K562 (cell line): Measurements from ENCODE around the gene SSTR1. TPM values are rescaled to one million over a fixed set of nuclear protein-coding genes. Genes with fewer than 3 reads are reported as not detected.

Source experiments
- ATAC-seq: fragments of 200-7000 bp; cut with Tn5 transposase; 3 replicates; pipeline ENCODE4 v1.9.1; 2020; ENCODE audit warnings: moderate library complexity
- BruUV-seq: library from RNA; stranded (reverse); fragments of 400-500 nt; replicated peaks from 2 replicates; lab custom pipeline; 2021; lab: Mats Ljungman, UMichigan
- CTCF ChIA-PET: fragments of 300-600 bp; formaldehyde crosslinking; extraction: SDS; loops from one replicate; lab custom pipeline; 2021; ENCODE audit warnings: low intra/inter-chr PET ratio; lab: Yijun Ruan, JAX
- POLR2A ChIA-PET: fragments of 300-600, 350-650 bp; sonication (Branson Sonifier 250); formaldehyde crosslinking; extraction: SDS; loops from one replicate; lab custom pipeline; 2021; ENCODE audit warnings: antibody characterized with exemption, inconsistent platforms; lab: Yijun Ruan, JAX
- DNase-seq, 4 experiments: peaks; one replicate each; pipeline versions ENCODE4 v3.0.0 to v3.0.0-alpha.2; 2011 to 2018; ENCODE audit warnings: low spot score in 3 of 4, mixed read lengths in 3 of 4; ENCODE audit errors: extremely low read depth in 1 of 4
- FAIRE-seq: peaks from 2 replicates; lab custom pipeline; 2011; peaks lifted over from hg19 to GRCh38; lab: Jason Lieb, UNC
- H2AFZ ChIP-seq: 2 replicates; pipeline ENCODE4 v1.6.0; 2011; ENCODE audit warnings: low read depth, low read length, control low read depth, inconsistent platforms
- H3K27ac ChIP-seq: fragments of 200-600 bp; 3 replicates; pipeline ENCODE4 v1.8.0; 2011; ENCODE audit warnings: low read depth, mild to moderate bottlenecking, control low read depth, inconsistent platforms, low read length, moderate library complexity, mixed read lengths; ENCODE audit errors: extremely low read depth
- H3K27me3 ChIP-seq, 2 experiments: fragments of 300-600 bp in 1 of 2; 2 replicates in 1 of 2; 3 replicates in 1 of 2; pipeline versions ENCODE4 v1.6.0 to v1.8.0; 2011; ENCODE audit warnings: inconsistent platforms in 2 of 2, low read length in 2 of 2, mild to moderate bottlenecking in 1 of 2, mixed read lengths in 1 of 2, moderate library complexity in 1 of 2; ENCODE audit not compliant: control insufficient read depth in 2 of 2, insufficient read depth in 2 of 2
- H3K36me3 ChIP-seq: fragments of 300-600 bp; 3 replicates; pipeline ENCODE4 v1.8.0; 2011; ENCODE audit warnings: mild to moderate bottlenecking, low read length, inconsistent platforms; ENCODE audit not compliant: control insufficient read depth, insufficient read depth
- H3K4me1 ChIP-seq, 2 experiments: fragments of 200-600 bp in 1 of 2; replicated peaks in 1 of 2; 2 replicates in 1 of 2; 3 replicates in 1 of 2; pipeline versions ENCODE4 v1.5.1 to v1.8.0; 2011; ENCODE audit warnings: inconsistent platforms in 2 of 2, low read length in 2 of 2, mild to moderate bottlenecking in 1 of 2, mixed read lengths in 1 of 2, moderate library complexity in 1 of 2; ENCODE audit not compliant: control insufficient read depth in 2 of 2, insufficient read depth in 2 of 2
- H3K4me2 ChIP-seq: 2 replicates; pipeline ENCODE4 v1.6.1; 2011; ENCODE audit warnings: low read length, control low read depth, inconsistent platforms, mixed read lengths; ENCODE audit not compliant: insufficient read depth
- H3K4me3 ChIP-seq: fragments of 200-600 bp; sonication (generic), shearing (Covaris generic); 2 replicates; pipeline ENCODE4 v1.5.1; 2016; ENCODE audit warnings: control low read depth, inconsistent platforms
- H3K79me2 ChIP-seq: fragments of 200-600 bp; 3 replicates; pipeline ENCODE4 v1.8.0; 2011; ENCODE audit warnings: low read length, inconsistent platforms; ENCODE audit not compliant: control insufficient read depth, insufficient read depth
- H3K9ac ChIP-seq, 2 experiments: 2 replicates each; pipeline versions ENCODE4 v1.6.0 to v1.6.1; 2011; ENCODE audit warnings: low read depth in 2 of 2, low read length in 2 of 2, control low read depth in 1 of 2, inconsistent platforms in 1 of 2, mild to moderate bottlenecking in 1 of 2, mixed read lengths in 1 of 2; ENCODE audit not compliant: insufficient read depth in 1 of 2
- H3K9me1 ChIP-seq: one replicate; pipeline ENCODE4 v1.6.0; 2011; ENCODE audit warnings: inconsistent platforms, mild to moderate bottlenecking, low read length, moderate library complexity; ENCODE audit not compliant: control insufficient read depth, insufficient read depth
- H3K9me3 ChIP-seq: replicated peaks from 2 replicates; pipeline ENCODE4 v1.5.1; 2011; ENCODE audit warnings: low read depth, low read length, inconsistent platforms; ENCODE audit not compliant: control insufficient read depth, insufficient read depth
- H4K20me1 ChIP-seq: replicated peaks from 2 replicates; pipeline ENCODE4 v1.6.1; 2011; ENCODE audit warnings: low read length, inconsistent platforms, mixed read lengths; ENCODE audit not compliant: control insufficient read depth, insufficient read depth
- NRF1 ChIP-seq, 2 experiments: fragments of 450-650 bp; IDR thresholded peaks in 1 of 2; conservative IDR thresholded peaks in 1 of 2; 2 replicates each; pipeline ENCODE4 v1.6.1; 2014; ENCODE audit warnings: mild to moderate bottlenecking in 2 of 2
- SMAD1 ChIP-seq: fragments of 150-350 bp; IDR thresholded peaks from 2 replicates; pipeline ENCODE4 v1.6.1; 2014; ENCODE audit warnings: low read length, low read depth; ENCODE audit not compliant: partially characterized antibody
- TARDBP ChIP-seq: fragments of 450-650 bp; IDR thresholded peaks from 2 replicates; pipeline ENCODE4 v1.6.1; 2016
- ZC3H4 ChIP-seq: sonication (generic); formaldehyde crosslinking; IDR thresholded peaks from 2 replicates; pipeline ENCODE4 v1.9.0; 2021; ENCODE audit warnings: missing genetic modification reagents, borderline replicate concordance
- WGBS: fragments of 100-300 bp; shearing (Covaris generic); methylation state at CpG from one replicate; pipeline ENCODE4 v1.1.6; 2016; ENCODE audit warnings: low coverage, mixed read lengths; ENCODE audit not compliant: insufficient coverage; ENCODE audit errors: missing lambda C conversion rate; 5-methylcytosine and 5-hydroxymethylcytosine counted together
- in situ Hi-C: fragments of 300-500 bp; cut with MboI; formaldehyde crosslinking; loops from 4 replicates; pipeline ENCODE4 v1.15.0; 2018; ENCODE audit warnings: inconsistent platforms, mixed read lengths
- intact Hi-C: fragments of 100-400 bp; cut with micrococcal nuclease; formaldehyde crosslinking; loops from 2 replicates; pipeline ENCODE4 v1.14.2; 2022
- polyA plus RNA-seq, 8 experiments: library from polyadenylated mRNA; depleted of rRNA in 4 of 8; stranded (reverse) in 5 of 8; unstranded in 3 of 8; fragments of >200 nt; fragmentation: Nextera tagmentation in 2 of 8; fragmentation: Illumina TruSeq in 1 of 8; extraction: Ambion mirVana in 2 of 8; extraction: Trizol in 1 of 8; gene quantifications; 2 replicates each; pipeline versions ENCODE4 v1.2.1 to v1.2.3, GENCODE V29; 2011 to 2014; ENCODE audit warnings: inconsistent platforms in 1 of 8, missing spikeins in 1 of 8
- total RNA-seq, 7 experiments: library from RNA; depleted of rRNA in 6 of 7; stranded (reverse); fragments of >200 nt in 6 of 7; fragmentation: Illumina TruSeq in 2 of 7; extraction: Trizol in 2 of 7; gene quantifications; 2 replicates each; pipeline versions ENCODE4 v1.2.1 to v1.2.3, GENCODE V29; 2011 to 2021; ENCODE audit warnings: low replicate concordance in 1 of 7
- TF ChIP-seq, protein P1 (sequence below): fragments of 450-650 bp; formaldehyde crosslinking; IDR thresholded peaks from 2 replicates; pipeline ENCODE4 v1.4.0; 2020; ENCODE audit warnings: mild to moderate bottlenecking, moderate library complexity
- TF ChIP-seq, protein P2 (sequence below): fragments of 250-450 bp; sonication (Bioruptor Pico); IDR thresholded peaks from 2 replicates; pipeline ENCODE4 v1.8.0; 2021; ENCODE audit warnings: borderline replicate concordance, mild to moderate bottlenecking, moderate library complexity; ENCODE audit not compliant: poor library complexity, severe bottlenecking

Gene SSTR1
- total and polyA plus RNA-seq, 9 of the 15 experiments (the other 6 are each of a cell fraction or from before 2014, with no cell fraction given) = not detected

DNA sequence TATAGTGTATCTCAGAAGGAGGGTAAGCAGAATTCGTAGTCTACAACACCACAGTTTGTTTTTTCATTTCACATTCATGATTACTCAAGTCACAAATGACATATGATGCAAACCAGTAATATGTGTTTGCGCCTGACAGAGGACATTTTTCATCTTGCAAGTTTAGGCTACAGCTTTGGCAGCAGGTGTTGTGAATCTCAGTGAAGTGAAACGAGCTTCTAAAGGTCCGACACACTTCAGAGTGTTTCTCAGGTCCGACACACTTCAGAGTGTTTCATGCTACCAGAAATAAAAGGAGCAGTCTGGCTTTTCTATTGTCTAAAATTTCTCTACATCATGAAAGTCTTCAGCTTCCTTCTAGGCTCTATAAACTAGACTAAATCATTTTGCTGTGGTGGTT, 25.5 kb downstream of the SSTR1 start:
- POLR2A ChIA-PET = no interaction called here
- Histone ChIP-seq H4K20me1 (no peaks in the 10 kb centered on the region), H3K27ac (no peak overlapping the region), H3K9ac (no peak overlapping the region), H3K9me3 (no peaks in the 10 kb centered on the region), H3K27me3 (no peaks in the 10 kb centered on the region), H3K4me3 (no peak overlapping the region), H3K4me2 (no peak overlapping the region), H3K4me1 (no peaks in the 10 kb centered on the region), H3K9me1 (no peaks in the 10 kb centered on the region), H2AFZ (no peak overlapping the region), H3K36me3 (no peaks in the 10 kb centered on the region), H3K79me2 (no peaks in the 10 kb centered on the region)
- ATAC-seq (no peak), DNase-seq (no peak), FAIRE-seq (no peak)
- BruUV-seq = no TSS peak
- WGBS = 0% methylated on average over 3 of the region's 5 CpGs
- CTCF ChIA-PET = no interaction called here
- in situ Hi-C loops = no loop called here
- intact Hi-C loops = no loop called here
- TF ChIP-seq, protein P1, sequence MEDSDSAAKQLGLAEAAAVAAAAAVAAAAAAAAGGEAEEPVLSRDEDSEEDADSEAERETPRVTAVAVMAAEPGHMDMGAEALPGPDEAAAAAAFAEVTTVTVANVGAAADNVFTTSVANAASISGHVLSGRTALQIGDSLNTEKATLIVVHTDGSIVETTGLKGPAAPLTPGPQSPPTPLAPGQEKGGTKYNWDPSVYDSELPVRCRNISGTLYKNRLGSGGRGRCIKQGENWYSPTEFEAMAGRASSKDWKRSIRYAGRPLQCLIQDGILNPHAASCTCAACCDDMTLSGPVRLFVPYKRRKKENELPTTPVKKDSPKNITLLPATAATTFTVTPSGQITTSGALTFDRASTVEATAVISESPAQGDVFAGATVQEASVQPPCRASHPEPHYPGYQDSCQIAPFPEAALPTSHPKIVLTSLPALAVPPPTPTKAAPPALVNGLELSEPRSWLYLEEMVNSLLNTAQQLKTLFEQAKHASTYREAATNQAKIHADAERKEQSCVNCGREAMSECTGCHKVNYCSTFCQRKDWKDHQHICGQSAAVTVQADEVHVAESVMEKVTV (CRISPR knock-in tag) = no peak
- no peak for TF ChIP-seq SMAD1
- TF ChIP-seq TARDBP = no peak
- no peak for TF ChIP-seq ZC3H4 (CRISPR knock-in tag)

DNA sequence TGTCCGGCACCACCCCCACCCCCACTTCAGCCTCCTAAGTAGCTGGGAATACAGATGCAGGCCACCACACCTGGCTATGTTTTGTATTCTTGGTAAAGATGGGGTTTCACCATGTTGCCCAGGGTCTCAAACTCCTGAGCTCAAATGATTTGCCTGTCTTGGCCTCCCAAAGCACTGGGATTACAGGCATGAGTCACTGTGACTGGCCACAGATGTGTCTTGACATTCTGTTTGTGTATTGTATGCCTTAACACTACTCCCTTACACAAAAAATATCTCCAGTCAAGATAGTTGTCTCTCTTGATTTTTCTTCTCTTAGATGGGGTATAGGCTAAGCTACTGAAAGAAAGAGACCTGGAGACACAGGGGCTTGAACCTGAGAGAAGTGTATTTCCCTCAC, 30.6 kb downstream of the SSTR1 start:
- no TSS peak for BruUV-seq

More for the DNA sequence above, 30.6 kb downstream of the SSTR1 start:
- H3K36me3 ChIP-seq = no peaks in the 10 kb centered on the region
- POLR2A ChIA-PET = no interaction called here
- H3K4me3 ChIP-seq = no peak overlapping the region
- no peaks in the 10 kb centered on the region for H3K79me2 ChIP-seq
- no peaks in the 10 kb centered on the region for H3K9me1 ChIP-seq
- H4K20me1 ChIP-seq = no peaks in the 10 kb centered on the region
- H3K27ac ChIP-seq = no peak overlapping the region
- DNase-seq (no peak), FAIRE-seq (no peak), ATAC-seq (no peak)
- H3K9me3 ChIP-seq = no peaks in the 10 kb centered on the region
- CTCF ChIA-PET = no interaction called here
- H3K9ac ChIP-seq = no peak overlapping the region
- H2AFZ ChIP-seq = no peak overlapping the region
- no peak overlapping the region for H3K4me2 ChIP-seq
- no peak for TF ChIP-seq NRF1 (conservative IDR thresholded peaks at IDR 0.05 in 1 of 2, IDR thresholded peaks at IDR 0.05 in 1 of 2)
- TF ChIP-seq, protein P2, sequence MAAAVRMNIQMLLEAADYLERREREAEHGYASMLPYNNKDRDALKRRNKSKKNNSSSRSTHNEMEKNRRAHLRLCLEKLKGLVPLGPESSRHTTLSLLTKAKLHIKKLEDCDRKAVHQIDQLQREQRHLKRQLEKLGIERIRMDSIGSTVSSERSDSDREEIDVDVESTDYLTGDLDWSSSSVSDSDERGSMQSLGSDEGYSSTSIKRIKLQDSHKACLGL = no peak
- intact Hi-C loops (no loop called here), in situ Hi-C loops (no loop called here)
- no peaks in the 10 kb centered on the region for H3K27me3 ChIP-seq
- WGBS = no CpG with 5 or more reads among the region's 1 CpG
- no peaks in the 10 kb centered on the region for H3K4me1 ChIP-seq
